RWPE2 (cell line): Measurements from ENCODE around the gene TMEM43.

Source experiments
- ATAC-seq: fragments of 200-7000 bp; cut with Tn5 transposase; 3 replicates; pipeline ENCODE4 v1.9.1; 2021; ENCODE audit warnings: low read depth
- DNase-seq: peaks from one replicate; pipeline ENCODE4 v3.0.0-alpha.2; 2020; ENCODE audit warnings: low spot score
- H3K27ac ChIP-seq: fragments of 450-650 bp; 2 replicates; pipeline ENCODE4 v1.5.1; 2017; ENCODE audit warnings: mild to moderate bottlenecking; ENCODE audit not compliant: poor library complexity, severe bottlenecking
- H3K27me3 ChIP-seq: fragments of 250-450 bp; sonication (Bioruptor Pico); 2 replicates; pipeline ENCODE4 v1.5.1; 2021; ENCODE audit warnings: mild to moderate bottlenecking, moderate library complexity; ENCODE audit not compliant: insufficient read depth, poor library complexity, severe bottlenecking
- H3K36me3 ChIP-seq: fragments of 250-450 bp; sonication (Bioruptor Pico); 2 replicates; pipeline ENCODE4 v1.5.1; 2020; ENCODE audit warnings: low read depth, mild to moderate bottlenecking, moderate library complexity
- H3K4me1 ChIP-seq: fragments of 250-450 bp; sonication (Bioruptor Pico); 2 replicates; pipeline ENCODE4 v1.5.1; 2021; ENCODE audit warnings: mild to moderate bottlenecking, moderate library complexity; ENCODE audit not compliant: insufficient read depth, poor library complexity, severe bottlenecking
- H3K4me3 ChIP-seq: fragments of 250-450 bp; sonication (Bioruptor Pico); 2 replicates; pipeline ENCODE4 v1.5.1; 2021; ENCODE audit warnings: mild to moderate bottlenecking, moderate library complexity; ENCODE audit not compliant: severe bottlenecking
- H3K9me3 ChIP-seq: fragments of 250-450 bp; sonication (Bioruptor Pico); 2 replicates; pipeline ENCODE4 v1.5.1; 2021; ENCODE audit warnings: mild to moderate bottlenecking, moderate library complexity; ENCODE audit not compliant: severe bottlenecking
- TF ChIP-seq, protein P1 (sequence below): fragments of 450-650 bp; IDR thresholded peaks from one replicate; pipeline ENCODE4 v1.5.1; 2017; ENCODE audit warnings: mild to moderate bottlenecking, moderate library complexity; ENCODE audit not compliant: poor library complexity, severe bottlenecking

Gene TMEM43

DNA sequence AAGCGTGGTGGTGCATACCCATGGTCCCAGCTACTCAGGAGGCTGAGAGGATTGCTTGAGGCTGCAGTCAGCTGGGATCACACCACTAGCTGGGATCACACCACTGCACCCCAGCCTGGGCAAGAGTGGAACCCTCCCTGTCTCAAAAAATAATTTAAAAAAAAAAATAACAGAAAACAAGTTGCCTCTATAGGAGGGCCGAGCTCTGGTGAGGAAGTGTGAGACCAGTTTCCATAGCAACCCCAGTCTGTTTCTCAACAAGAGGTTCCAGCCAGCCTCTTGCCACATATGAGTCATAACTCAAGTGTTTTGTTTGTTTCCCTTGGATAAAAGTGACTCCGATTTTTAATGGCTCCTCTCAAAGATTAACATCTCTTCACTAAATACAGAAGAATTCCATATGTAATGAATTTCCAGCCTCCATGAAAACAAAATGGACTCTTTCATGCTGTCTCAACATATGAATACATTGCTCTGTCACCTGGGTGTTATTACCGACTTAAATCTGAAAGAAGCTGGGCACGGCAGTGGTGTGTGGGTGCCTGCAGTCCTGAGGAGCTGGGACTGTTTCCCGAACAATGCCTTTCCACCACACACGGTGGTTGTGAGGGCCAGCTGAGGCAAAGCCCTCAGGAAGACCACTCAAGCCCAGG, 19.7 kb downstream of the TMEM43 start:
- Histone ChIP-seq H3K4me1 (peaks cover 30% of the 10 kb centered on the region), H3K9me3 (no peaks in the 10 kb centered on the region), H3K27ac (peak overlapping the region; percentile 94), H3K27me3 (no peaks in the 10 kb centered on the region), H3K4me3 (no peak overlapping the region), H3K36me3 (peaks cover 36% of the 10 kb centered on the region)
- ATAC-seq, result peak; percentile 66
- DNase-seq, result no peak
- TF ChIP-seq, protein P1, sequence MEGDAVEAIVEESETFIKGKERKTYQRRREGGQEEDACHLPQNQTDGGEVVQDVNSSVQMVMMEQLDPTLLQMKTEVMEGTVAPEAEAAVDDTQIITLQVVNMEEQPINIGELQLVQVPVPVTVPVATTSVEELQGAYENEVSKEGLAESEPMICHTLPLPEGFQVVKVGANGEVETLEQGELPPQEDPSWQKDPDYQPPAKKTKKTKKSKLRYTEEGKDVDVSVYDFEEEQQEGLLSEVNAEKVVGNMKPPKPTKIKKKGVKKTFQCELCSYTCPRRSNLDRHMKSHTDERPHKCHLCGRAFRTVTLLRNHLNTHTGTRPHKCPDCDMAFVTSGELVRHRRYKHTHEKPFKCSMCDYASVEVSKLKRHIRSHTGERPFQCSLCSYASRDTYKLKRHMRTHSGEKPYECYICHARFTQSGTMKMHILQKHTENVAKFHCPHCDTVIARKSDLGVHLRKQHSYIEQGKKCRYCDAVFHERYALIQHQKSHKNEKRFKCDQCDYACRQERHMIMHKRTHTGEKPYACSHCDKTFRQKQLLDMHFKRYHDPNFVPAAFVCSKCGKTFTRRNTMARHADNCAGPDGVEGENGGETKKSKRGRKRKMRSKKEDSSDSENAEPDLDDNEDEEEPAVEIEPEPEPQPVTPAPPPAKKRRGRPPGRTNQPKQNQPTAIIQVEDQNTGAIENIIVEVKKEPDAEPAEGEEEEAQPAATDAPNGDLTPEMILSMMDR, result no peak

- H3K27ac ChIP-seq, result peak overlapping the region; percentile 94
- peaks cover 30% of the 10 kb centered on the region for H3K4me1 ChIP-seq
- H3K36me3 ChIP-seq, result peaks cover 33% of the 10 kb centered on the region
- H3K9me3 ChIP-seq, result no peaks in the 10 kb centered on the region
- H3K27me3 ChIP-seq, result no peaks in the 10 kb centered on the region
- ATAC-seq, result no peak
- H3K4me3 ChIP-seq, result no peak overlapping the region
- no peak for DNase-seq
- TF ChIP-seq, protein P1, result no peak
These were observed 20.4 kb downstream of the TMEM43 start for GRCh38 chr3:14145236-14145635.

GRCh38 chr3:14145670-14146380, 21.0 kb downstream of the TMEM43 start:
- no peak for DNase-seq
- peaks cover 33% of the 10 kb centered on the region for H3K36me3 ChIP-seq
- no peak for ATAC-seq
- no peaks in the 10 kb centered on the region for H3K9me3 ChIP-seq
- H3K27me3 ChIP-seq, result no peaks in the 10 kb centered on the region
- no peak overlapping the region for H3K4me3 ChIP-seq
- peak overlapping the region; percentile 94 for H3K27ac ChIP-seq
- H3K4me1 ChIP-seq, result peaks cover 30% of the 10 kb centered on the region
- TF ChIP-seq, protein P1, result no peak

GRCh38 chr3:14146381-14147065, 21.7 kb downstream of the TMEM43 start:
- Histone ChIP-seq H3K27ac (no peak overlapping the region), H3K4me3 (no peak overlapping the region), H3K36me3 (peaks cover 35% of the 10 kb centered on the region), H3K9me3 (no peaks in the 10 kb centered on the region), H3K4me1 (peaks cover 30% of the 10 kb centered on the region), H3K27me3 (no peaks in the 10 kb centered on the region)
- DNase-seq, result no peak
- no peak for ATAC-seq
- TF ChIP-seq, protein P1, result no peak
